GM19238 (cell line): ENCODE measurements around the gene PROKR1.
"Not testable (repeated sequence)": the region's sequence is repeated elsewhere in the genome, so short reads cannot be mapped to it uniquely, and the experiment has no call there.

Experiments used
- DNase-seq: peaks from one replicate; pipeline ENCODE4 v3.0.0; 2011; ENCODE audit warnings: low spot score; ENCODE audit not compliant: insufficient read length

The PROKR1 gene

GRCh38 chr2:68653538-68653982, 10.2 kb downstream of the PROKR1 start:
- peak; percentile 25 for DNase-seq

GRCh38 chr2:68658266-68658665, 14.9 kb downstream of the PROKR1 start:
- no peak for DNase-seq

- DNase-seq = no peak
Measured at GRCh38 chr2:68659081-68659480, 15.7 kb downstream of the PROKR1 start.

GRCh38 chr2:68660658-68661057, 17.3 kb downstream of the PROKR1 start:
- no peak for DNase-seq

GRCh38 chr2:68662466-68662865, 19.1 kb downstream of the PROKR1 start:
- no peak for DNase-seq

GRCh38 chr2:68663371-68664156, 20.2 kb downstream of the PROKR1 start:
- DNase-seq = no peak

- DNase-seq = no peak
Measured at GRCh38 chr2:68667371-68667770, 24.0 kb downstream of the PROKR1 start.

- DNase-seq = no peak
Measured at GRCh38 chr2:68669651-68670050, 26.3 kb downstream of the PROKR1 start.

GRCh38 chr2:68671961-68672360, 28.6 kb downstream of the PROKR1 start:
- no peak for DNase-seq

- no peak for DNase-seq
Measured at GRCh38 chr2:68673631-68674030, 30.3 kb downstream of the PROKR1 start.

- DNase-seq = no peak
Measured at GRCh38 chr2:68675470-68675869, 32.1 kb downstream of the PROKR1 start.

GRCh38 chr2:68677837-68678236, 34.5 kb downstream of the PROKR1 start:
- not testable (repeated sequence) for DNase-seq

- not testable (repeated sequence) for DNase-seq
Measured at GRCh38 chr2:68679166-68679916, 36.0 kb downstream of the PROKR1 start.

GRCh38 chr2:68679917-68680267, 36.5 kb downstream of the PROKR1 start:
- not testable (repeated sequence) for DNase-seq

- no peak for DNase-seq
Measured at GRCh38 chr2:68684197-68684596, 40.8 kb downstream of the PROKR1 start.

GRCh38 chr2:68686178-68686577, 42.8 kb downstream of the PROKR1 start:
- no peak for DNase-seq

- no peak for DNase-seq
Measured at GRCh38 chr2:68687018-68687417, 43.6 kb downstream of the PROKR1 start.

- peak; percentile 30 for DNase-seq
Measured at GRCh38 chr2:68689553-68690537, 46.5 kb downstream of the PROKR1 start.

- DNase-seq = no peak
Measured at GRCh38 chr2:68690851-68691250, 47.5 kb downstream of the PROKR1 start.

- no peak for DNase-seq
Measured at GRCh38 chr2:68692511-68692910, 49.1 kb downstream of the PROKR1 start.

GRCh38 chr2:68693951-68694350, 50.6 kb downstream of the PROKR1 start:
- no peak for DNase-seq
